Measurements from ENCODE around the gene MYBBP1A.

MYBBP1A gene

GRCh38 chr17:4557626-4558346, 2.6 kb upstream of the MYBBP1A start:
- no peak for TF ChIP-seq CTCF (conservative IDR thresholded peaks at IDR 0.05; ENCODE audit: low read depth, low read length)
- Histone ChIP-seq H3K79me2 (ENCODE audit: insufficient read depth, low read depth) (peaks cover 20% of the 10 kb centered on the region), H3K4me2 (no peak overlapping the region), H3K27ac (no peak overlapping the region), H3K4me3 (IDR thresholded peaks at IDR 0.05; ENCODE audit: insufficient read depth, low read depth, low read length) (no peak overlapping the region), H3K36me3 (ENCODE audit: insufficient read depth) (no peaks in the 10 kb centered on the region), H2AFZ (ENCODE audit: low read depth) (no peak overlapping the region), H3K27me3 (ENCODE audit: insufficient read depth, low read depth) (no peaks in the 10 kb centered on the region), H4K20me1 (ENCODE audit: insufficient read depth) (no peaks in the 10 kb centered on the region), H3K9ac (no peak overlapping the region), H3K4me1 (ENCODE audit: low read depth, poor library complexity, severe bottlenecking) (peaks cover 15% of the 10 kb centered on the region)

GRCh38 chr17:4556996-4557395, 1.8 kb upstream of the MYBBP1A start:
- H3K79me2 ChIP-seq (ENCODE audit: insufficient read depth, low read depth) = peaks cover 26% of the 10 kb centered on the region
- H3K9ac ChIP-seq = no peak overlapping the region
- H3K27ac ChIP-seq = no peak overlapping the region
- H2AFZ ChIP-seq (ENCODE audit: low read depth) = no peak overlapping the region
- no peak overlapping the region for H3K4me3 ChIP-seq (IDR thresholded peaks at IDR 0.05; ENCODE audit: insufficient read depth, low read depth, low read length)
- H4K20me1 ChIP-seq (ENCODE audit: insufficient read depth) = no peaks in the 10 kb centered on the region
- no peak overlapping the region for H3K4me2 ChIP-seq
- no peak for TF ChIP-seq CTCF (conservative IDR thresholded peaks at IDR 0.05; ENCODE audit: low read depth, low read length)
- H3K27me3 ChIP-seq (ENCODE audit: insufficient read depth, low read depth) = no peaks in the 10 kb centered on the region
- H3K4me1 ChIP-seq (ENCODE audit: low read depth, poor library complexity, severe bottlenecking) = peaks cover 8% of the 10 kb centered on the region
- no peaks in the 10 kb centered on the region for H3K36me3 ChIP-seq (ENCODE audit: insufficient read depth)

- H3K27me3 ChIP-seq (ENCODE audit: insufficient read depth, low read depth) = no peaks in the 10 kb centered on the region
- H4K20me1 ChIP-seq (ENCODE audit: insufficient read depth) = no peaks in the 10 kb centered on the region
- H3K79me2 ChIP-seq (ENCODE audit: insufficient read depth, low read depth) = peaks cover 26% of the 10 kb centered on the region
- no peak for TF ChIP-seq CTCF (conservative IDR thresholded peaks at IDR 0.05; ENCODE audit: low read depth, low read length)
- H3K4me1 ChIP-seq (ENCODE audit: low read depth, poor library complexity, severe bottlenecking) = peaks cover 4% of the 10 kb centered on the region
- H3K27ac ChIP-seq = peak overlapping the region; percentile 42; the same call in 1 of the 2 replicates
- H2AFZ ChIP-seq (ENCODE audit: low read depth) = peak overlapping the region; percentile 85
- H3K4me2 ChIP-seq = peak overlapping the region; percentile 94
- no peaks in the 10 kb centered on the region for H3K36me3 ChIP-seq (ENCODE audit: insufficient read depth)
- H3K4me3 ChIP-seq (IDR thresholded peaks at IDR 0.05; ENCODE audit: insufficient read depth, low read depth, low read length) = no peak overlapping the region
- H3K9ac ChIP-seq = peak overlapping the region; percentile 73; the same call in 1 of the 2 replicates
These were observed 932 bp upstream of the MYBBP1A start for GRCh38 chr17:4555873-4556759.

GRCh38 chr17:4554441-4554996, 665 bp downstream of the MYBBP1A start:
- Histone ChIP-seq H3K27me3 (ENCODE audit: insufficient read depth, low read depth) (no peaks in the 10 kb centered on the region), H3K4me1 (ENCODE audit: low read depth, poor library complexity, severe bottlenecking) (peaks cover 4% of the 10 kb centered on the region), H4K20me1 (ENCODE audit: insufficient read depth) (no peaks in the 10 kb centered on the region), H3K36me3 (ENCODE audit: insufficient read depth) (no peaks in the 10 kb centered on the region), H3K4me2 (peak overlapping the region; percentile 94), H2AFZ (ENCODE audit: low read depth) (peak overlapping the region; percentile 85; the same call in 1 of the 2 replicates), H3K27ac (no peak overlapping the region; the same call in 1 of the 2 replicates), H3K9ac (peak overlapping the region; percentile 73), H3K79me2 (ENCODE audit: insufficient read depth, low read depth) (peaks cover 26% of the 10 kb centered on the region), H3K4me3 (IDR thresholded peaks at IDR 0.05; ENCODE audit: insufficient read depth, low read depth, low read length) (no peak overlapping the region)
- TF ChIP-seq CTCF (conservative IDR thresholded peaks at IDR 0.05; ENCODE audit: low read depth, low read length) = no peak

Data from KMS-11 (cell line).